Panc1 (cell line): ENCODE results near the gene CHRD.

Experiments used
- CTCF ChIP-seq: fragments of 450-650 bp; IDR thresholded peaks from 2 replicates; pipeline ENCODE4 v1.5.1; 2017; ENCODE audit warnings: mild to moderate bottlenecking
- REST ChIP-seq, 2 experiments: IDR thresholded peaks; 2 replicates each; pipeline ENCODE4 v1.6.1; 2011 to 2012; ENCODE audit warnings: low read depth in 2 of 2, control low read depth in 1 of 2, low read length in 1 of 2, mild to moderate bottlenecking in 1 of 2, moderate library complexity in 1 of 2; ENCODE audit not compliant: insufficient read depth in 1 of 2

- TF ChIP-seq CTCF (peak; percentile 98), REST (IDR thresholded peaks at IDR 0.05; ENCODE audit: insufficient read depth in 1 of 2, low read depth in 2 of 2, low read length in 1 of 2) (0 out of 4 replicates have a peak, but pooled peaks of 1 of the 2 experiments have one; percentile 38)
Observed at GRCh38 chr3:184371570-184372018, 8.3 kb upstream of the CHRD start.
